ENCODE data around the gene GSTM3.

- TF ChIP-seq CTCF (optimal IDR thresholded peaks at IDR 0.05 in 1 of 3, IDR thresholded peaks at IDR 0.05 in 1 of 3, conservative IDR thresholded peaks at IDR 0.05 in 1 of 3; ENCODE audit: extremely low read depth in 1 of 3, insufficient read depth in 2 of 3, low read length in 3 of 3): no peak
- TF ChIP-seq EZH2 (IDR thresholded peaks at IDR 0.05; ENCODE audit: low read length): no peak
Observed at GRCh38 chr1:109728870-109729269, 12.0 kb downstream of the GSTM3 start.

Data from keratinocyte (primary cell).